H1 (cell line): ENCODE results near the gene MYH6. TPM values are rescaled to one million over a fixed set of nuclear protein-coding genes. Genes with fewer than 3 reads are reported as not detected.
"Not testable (repeated sequence)": the region's sequence is repeated elsewhere in the genome, so short reads cannot be mapped to it uniquely, and the experiment has no call there.

Experiments
- CTCF ChIA-PET: fragments of 300-600 bp; sonication (Branson Sonifier 250); formaldehyde crosslinking; loops from one replicate; lab custom pipeline; 2021; ENCODE audit not compliant: partially characterized antibody; lab: Charles Lee
- POLR2A ChIA-PET: fragments of 300-600 bp; sonication (Branson Sonifier 250); formaldehyde crosslinking; loops from one replicate; lab custom pipeline; 2021; ENCODE audit warnings: inconsistent platforms; ENCODE audit not compliant: partially characterized antibody; lab: Charles Lee
- DNase-seq, 2 experiments: peaks; one replicate each; pipeline versions ENCODE4 v3.0.0 to v3.0.0-alpha.2; 2010 to 2022; ENCODE audit warnings: low spot score in 2 of 2, low read depth in 1 of 2, mixed read lengths in 1 of 2
- FAIRE-seq: peaks from 2 replicates; lab custom pipeline; 2011; peaks lifted over from hg19 to GRCh38; lab: Jason Lieb, UNC
- H2AFZ ChIP-seq: 2 replicates; pipeline ENCODE4 v1.8.1; 2012; ENCODE audit warnings: low read length, inconsistent platforms
- H2AK5ac ChIP-seq: 2 replicates; pipeline ENCODE4 v1.6.1; 2013; ENCODE audit warnings: low read depth, low read length
- H2BK120ac ChIP-seq: replicated peaks from 2 replicates; pipeline ENCODE3; 2013; ENCODE audit warnings: low read depth, low read length, inconsistent platforms
- H2BK12ac ChIP-seq: 2 replicates; pipeline ENCODE4 v1.6.1; 2013; ENCODE audit warnings: low read depth, low read length
- H2BK15ac ChIP-seq: 2 replicates; pipeline ENCODE4 v1.6.1; 2013; ENCODE audit warnings: low read length
- H2BK20ac ChIP-seq: 2 replicates; pipeline ENCODE4 v1.6.1; 2013; ENCODE audit warnings: low read length
- H2BK5ac ChIP-seq: 2 replicates; pipeline ENCODE4 v1.6.1; 2013; ENCODE audit warnings: low read depth, low read length
- H3K14ac ChIP-seq: 2 replicates; pipeline ENCODE4 v1.6.1; 2013; ENCODE audit warnings: inconsistent platforms; ENCODE audit not compliant: insufficient read length
- H3K18ac ChIP-seq: 2 replicates; pipeline ENCODE4 v1.6.1; 2013; ENCODE audit warnings: low read length; ENCODE audit errors: extremely low read depth
- H3K23ac ChIP-seq: 2 replicates; pipeline ENCODE4 v1.6.1; 2013; ENCODE audit warnings: inconsistent platforms; ENCODE audit not compliant: insufficient read length
- H3K23me2 ChIP-seq: 2 replicates; pipeline ENCODE4 v1.6.1; 2013; ENCODE audit warnings: low read depth, low read length
- H3K27ac ChIP-seq: 2 replicates; pipeline ENCODE4 v1.6.1; 2011; ENCODE audit warnings: low read depth, low read length, inconsistent platforms
- H3K27me3 ChIP-seq, 4 experiments: replicated peaks in 1 of 4; 1 replicate in 1 of 4; 2 replicates in 3 of 4; pipeline versions ENCODE4 v1.6.1 to v1.8.1; 2011 to 2013; ENCODE audit warnings: low read length in 3 of 4, mild to moderate bottlenecking in 3 of 4, inconsistent platforms in 2 of 4, mixed read lengths in 2 of 4, moderate library complexity in 1 of 4; ENCODE audit not compliant: control insufficient read depth in 3 of 4, insufficient read depth in 3 of 4; ENCODE audit errors: extremely low read depth in 1 of 4
- H3K36me3 ChIP-seq, 4 experiments: 2 replicates each; pipeline versions ENCODE4 v1.6.1 to v1.8.1; 2011 to 2013; ENCODE audit warnings: mild to moderate bottlenecking in 4 of 4, low read length in 3 of 4, moderate library complexity in 2 of 4, control low read depth in 1 of 4, inconsistent platforms in 1 of 4; ENCODE audit not compliant: insufficient read depth in 4 of 4, control insufficient read depth in 2 of 4
- H3K4ac ChIP-seq: replicated peaks from 2 replicates; pipeline ENCODE3; 2013; ENCODE audit warnings: low read length, low read depth, mixed read lengths, inconsistent platforms; ENCODE audit not compliant: insufficient read length
- H3K4me1 ChIP-seq, 4 experiments: replicated peaks in 1 of 4; 1 replicate in 1 of 4; 2 replicates in 3 of 4; pipeline versions ENCODE4 v1.6.1 to v1.8.1; 2011 to 2013; ENCODE audit warnings: low read length in 3 of 4, inconsistent platforms in 2 of 4, mixed read lengths in 1 of 4; ENCODE audit not compliant: insufficient read depth in 4 of 4, control insufficient read depth in 3 of 4
- H3K4me2 ChIP-seq, 2 experiments: 2 replicates each; pipeline versions ENCODE4 v1.6.1 to v1.8.1; 2011 to 2013; ENCODE audit warnings: low read depth in 2 of 2, low read length in 2 of 2, control low read depth in 1 of 2, inconsistent platforms in 1 of 2, mild to moderate bottlenecking in 1 of 2; ENCODE audit not compliant: insufficient read depth in 1 of 2
- H3K4me3 ChIP-seq, 4 experiments: fragments of 200-600, 300-600 bp in 1 of 4; sonication (generic), shearing (Covaris generic), sonication (Bioruptor Twin) in 1 of 4; 2 replicates each; pipeline versions ENCODE4 v1.5.1 to v1.8.1; 2011 to 2016; ENCODE audit warnings: low read length in 4 of 4, low read depth in 3 of 4, control low read depth in 2 of 4, inconsistent platforms in 2 of 4, mild to moderate bottlenecking in 2 of 4, mixed read lengths in 1 of 4, moderate library complexity in 1 of 4; ENCODE audit not compliant: insufficient read depth in 2 of 4; ENCODE audit errors: extremely low read depth in 1 of 4
- H3K56ac ChIP-seq: replicated peaks from 2 replicates; pipeline ENCODE3; 2013; ENCODE audit warnings: low read depth, mild to moderate bottlenecking, mixed read lengths, low read length, inconsistent platforms; ENCODE audit not compliant: insufficient read length
- H3K79me1 ChIP-seq: 2 replicates; pipeline ENCODE4 v1.6.1; 2013; ENCODE audit warnings: low read depth, low read length, control low read depth
- H3K79me2 ChIP-seq, 2 experiments: 2 replicates each; pipeline versions ENCODE4 v1.6.1 to v1.8.1; 2012 to 2013; ENCODE audit warnings: low read length in 2 of 2, mild to moderate bottlenecking in 2 of 2, inconsistent platforms in 1 of 2; ENCODE audit not compliant: insufficient read depth in 2 of 2, control insufficient read depth in 1 of 2
- H3K9ac ChIP-seq, 4 experiments: replicated peaks in 1 of 4; 1 replicate in 1 of 4; 2 replicates in 3 of 4; pipeline versions ENCODE4 v1.6.1 to v1.8.1; 2011 to 2013; ENCODE audit warnings: low read depth in 3 of 4, low read length in 3 of 4, control low read depth in 2 of 4, mild to moderate bottlenecking in 2 of 4, moderate library complexity in 2 of 4, inconsistent platforms in 1 of 4; ENCODE audit errors: extremely low read depth in 1 of 4
- H3K9me3 ChIP-seq, 2 experiments: 2 replicates each; pipeline versions ENCODE4 v1.6.1 to v1.8.1; 2012 to 2013; ENCODE audit warnings: mild to moderate bottlenecking in 2 of 2, moderate library complexity in 2 of 2, control low read depth in 1 of 2, inconsistent platforms in 1 of 2, low read depth in 1 of 2, low read length in 1 of 2, mixed read lengths in 1 of 2; ENCODE audit not compliant: insufficient read depth in 2 of 2
- H4K20me1 ChIP-seq, 2 experiments: replicated peaks in 1 of 2; 2 replicates each; pipeline versions ENCODE3 to v1.8.1; 2011 to 2013; ENCODE audit warnings: inconsistent platforms in 2 of 2, low read length in 2 of 2, mild to moderate bottlenecking in 1 of 2; ENCODE audit not compliant: insufficient read depth in 2 of 2, control insufficient read depth in 1 of 2
- H4K5ac ChIP-seq: 2 replicates; pipeline ENCODE4 v1.6.1; 2013; ENCODE audit warnings: low read length, low read depth, mixed read lengths, inconsistent platforms; ENCODE audit not compliant: insufficient read length
- H4K8ac ChIP-seq: 2 replicates; pipeline ENCODE4 v1.8.0; 2013; ENCODE audit warnings: mild to moderate bottlenecking, moderate library complexity, low read length, inconsistent platforms; ENCODE audit not compliant: insufficient read depth; ENCODE audit errors: extremely low read depth
- H4K91ac ChIP-seq: replicated peaks from 2 replicates; pipeline ENCODE3; 2013; ENCODE audit warnings: low read length, mixed read lengths, inconsistent platforms; ENCODE audit not compliant: insufficient read length
- CTCF ChIP-seq, 3 experiments: IDR thresholded peaks; 1 replicate in 2 of 3; 2 replicates in 1 of 3; pipeline versions ENCODE4 v1.5.1 to v1.6.1; 2011; ENCODE audit warnings: low read length in 3 of 3, mild to moderate bottlenecking in 3 of 3, inconsistent platforms in 2 of 3, low read depth in 1 of 3, moderate library complexity in 1 of 3; ENCODE audit not compliant: insufficient read depth in 1 of 3; ENCODE audit errors: control extremely low read depth in 1 of 3
- RAD21 ChIP-seq, 2 experiments: IDR thresholded peaks in 1 of 2; conservative IDR thresholded peaks in 1 of 2; 2 replicates each; pipeline ENCODE4 v1.6.1; 2011; ENCODE audit warnings: low read depth in 2 of 2, low read length in 2 of 2, improper control_type of control experiment in 1 of 2, inconsistent platforms in 1 of 2, mild to moderate bottlenecking in 1 of 2, moderate library complexity in 1 of 2
- WGBS, 2 experiments: shearing (Covaris generic) in 1 of 2; methylation state at CpG; one replicate each; pipeline versions ENCODE4 v1.1.6 to v1.1.7; 2013 to 2015; ENCODE audit warnings: low lambda C conversion rate in 2 of 2, mixed read lengths in 2 of 2, inconsistent platforms in 1 of 2, low coverage in 1 of 2, missing lambda C conversion rate in 1 of 2; ENCODE audit not compliant: insufficient replicate concordance in 2 of 2, insufficient coverage in 1 of 2, insufficient read length in 1 of 2; ENCODE audit errors: extremely low coverage in 1 of 2, missing lambda C conversion rate in 1 of 2; 5-methylcytosine and 5-hydroxymethylcytosine counted together
- polyA plus RNA-seq, 7 experiments: library from polyadenylated mRNA; depleted of rRNA in 3 of 7; stranded (reverse) in 5 of 7; unstranded in 2 of 7; fragments of >200 nt in 5 of 7; fragments of 200-250 nt in 2 of 7; gene quantifications; 1 replicate in 5 of 7; 2 replicates in 1 of 7; 4 replicates in 1 of 7; pipeline versions ENCODE4 v1.2.1 to v1.2.3, GENCODE V29; 2011 to 2013; ENCODE audit warnings: missing spikeins in 2 of 7, mixed read lengths in 2 of 7
- total RNA-seq: library from RNA; stranded (reverse); fragmentation: NEBNext Ultra II Directional; extraction: Animal tissue kit (Norgen Biotek cat#: 25700); gene quantifications from 2 replicates; pipeline ENCODE4 v1.2.1, GENCODE V29; 2021

Gene MYH6
- total and polyA plus RNA-seq, 2 of the 8 experiments (the other 6 are each of a cell fraction or from before 2014, with no cell fraction given), result 0.03 TPM; not detected in 1

GRCh38 chr14:23392613-23393012 lies 15.5 kb downstream of the MYH6 start (continued):
- 0 out of 4 replicates have a peak, but pooled peaks of 1 of the 3 experiments have one; percentile 3 for TF ChIP-seq CTCF (IDR thresholded peaks at IDR 0.05; ENCODE audit: control extremely low read depth in 1 of 3, insufficient read depth in 1 of 3, low read depth in 1 of 3, low read length in 3 of 3)
- TF ChIP-seq RAD21 (IDR thresholded peaks at IDR 0.05 in 1 of 2, conservative IDR thresholded peaks at IDR 0.05 in 1 of 2; ENCODE audit: low read depth in 2 of 2, low read length in 2 of 2), result 0 out of 4 replicates have a peak, but pooled peaks of 1 of the 2 experiments have one; percentile 10

GRCh38 chr14:23389871-23390270 lies 18.2 kb downstream of the MYH6 start:
- not testable (repeated sequence) for H3K23ac ChIP-seq, H4K20me1 ChIP-seq, H3K79me1 ChIP-seq, H3K9me3 ChIP-seq, H2BK20ac ChIP-seq, H3K14ac ChIP-seq, H3K23me2 ChIP-seq, H4K8ac ChIP-seq, H3K4me1 ChIP-seq, H3K27me3 ChIP-seq, H3K4me2 ChIP-seq, H3K4ac ChIP-seq, H3K27ac ChIP-seq, FAIRE-seq, H4K91ac ChIP-seq, H2BK15ac ChIP-seq, DNase-seq, H2BK5ac ChIP-seq, H3K4me3 ChIP-seq, H2BK12ac ChIP-seq, H4K5ac ChIP-seq, H3K79me2 ChIP-seq, H2AFZ ChIP-seq, H3K36me3 ChIP-seq, H2AK5ac ChIP-seq, H3K18ac ChIP-seq, H2BK120ac ChIP-seq, H3K9ac ChIP-seq, H3K56ac ChIP-seq
- POLR2A ChIA-PET, result interaction anchor here (0.8 kb wide), 1 partner anchor 125 kb away, joined by 3 read pairs; no protein-coding TSS in a partner anchor
- WGBS, 2 experiments, result 77% methylated on average over 3 of the region's 19 CpGs; no CpG with 5 or more reads in 1 of the 2 experiments
- CTCF ChIA-PET, result interaction anchor here (0.9 to 4.0 kb wide), 6 partner anchors 10 to 63 kb away, joined by 3 to 30 read pairs (median 7); partner anchors contain the start of gene CMTM5
